PFSK-1 (cell line): ENCODE measurements around the gene SRPK2.

Source experiments
- POLR2AphosphoS5 ChIP-seq: IDR thresholded peaks from 2 replicates; pipeline ENCODE4 v1.6.1; 2012; ENCODE audit warnings: low read depth, mild to moderate bottlenecking, control low read depth, low read length, moderate library complexity
- TF ChIP-seq, protein P1 (sequence below), 2 experiments: IDR thresholded peaks; 2 replicates each; pipeline versions ENCODE4 v1.6.1 to v1.8.0; 2011 to 2012; ENCODE audit warnings: low read depth in 2 of 2, low read length in 2 of 2, control low read depth in 1 of 2, inconsistent platforms in 1 of 2, mild to moderate bottlenecking in 1 of 2, moderate library complexity in 1 of 2; ENCODE audit not compliant: insufficient read depth in 1 of 2

- TF ChIP-seq, protein P1, sequence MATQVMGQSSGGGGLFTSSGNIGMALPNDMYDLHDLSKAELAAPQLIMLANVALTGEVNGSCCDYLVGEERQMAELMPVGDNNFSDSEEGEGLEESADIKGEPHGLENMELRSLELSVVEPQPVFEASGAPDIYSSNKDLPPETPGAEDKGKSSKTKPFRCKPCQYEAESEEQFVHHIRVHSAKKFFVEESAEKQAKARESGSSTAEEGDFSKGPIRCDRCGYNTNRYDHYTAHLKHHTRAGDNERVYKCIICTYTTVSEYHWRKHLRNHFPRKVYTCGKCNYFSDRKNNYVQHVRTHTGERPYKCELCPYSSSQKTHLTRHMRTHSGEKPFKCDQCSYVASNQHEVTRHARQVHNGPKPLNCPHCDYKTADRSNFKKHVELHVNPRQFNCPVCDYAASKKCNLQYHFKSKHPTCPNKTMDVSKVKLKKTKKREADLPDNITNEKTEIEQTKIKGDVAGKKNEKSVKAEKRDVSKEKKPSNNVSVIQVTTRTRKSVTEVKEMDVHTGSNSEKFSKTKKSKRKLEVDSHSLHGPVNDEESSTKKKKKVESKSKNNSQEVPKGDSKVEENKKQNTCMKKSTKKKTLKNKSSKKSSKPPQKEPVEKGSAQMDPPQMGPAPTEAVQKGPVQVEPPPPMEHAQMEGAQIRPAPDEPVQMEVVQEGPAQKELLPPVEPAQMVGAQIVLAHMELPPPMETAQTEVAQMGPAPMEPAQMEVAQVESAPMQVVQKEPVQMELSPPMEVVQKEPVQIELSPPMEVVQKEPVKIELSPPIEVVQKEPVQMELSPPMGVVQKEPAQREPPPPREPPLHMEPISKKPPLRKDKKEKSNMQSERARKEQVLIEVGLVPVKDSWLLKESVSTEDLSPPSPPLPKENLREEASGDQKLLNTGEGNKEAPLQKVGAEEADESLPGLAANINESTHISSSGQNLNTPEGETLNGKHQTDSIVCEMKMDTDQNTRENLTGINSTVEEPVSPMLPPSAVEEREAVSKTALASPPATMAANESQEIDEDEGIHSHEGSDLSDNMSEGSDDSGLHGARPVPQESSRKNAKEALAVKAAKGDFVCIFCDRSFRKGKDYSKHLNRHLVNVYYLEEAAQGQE (IDR thresholded peaks at IDR 0.05; ENCODE audit: insufficient read depth in 1 of 2, low read depth in 2 of 2, low read length in 2 of 2): no peak
- no peak for TF ChIP-seq POLR2AphosphoS5
These were observed 192.8 kb downstream of the SRPK2 start for GRCh38 chr7:105195891-105196290.
